Common myeloid progenitor, CD34-positive (primary cell): ENCODE results near the gene RAPGEF5.

Experiments
- CTCF ChIA-PET: fragments of 350-600 bp; sonication (Branson Sonifier 250); formaldehyde crosslinking; loops from one replicate; lab custom pipeline; 2021; ENCODE audit warnings: antibody characterized with exemption; lab: Charles Lee
- POLR2A ChIA-PET: fragments of 350-600 bp; sonication (Branson Sonifier 250); formaldehyde crosslinking; loops from one replicate; lab custom pipeline; 2021; ENCODE audit warnings: antibody characterized with exemption; lab: Charles Lee
- DNase-seq, 3 donors: peaks; one replicate each; pipeline versions ENCODE4 v3.0.0 to v3.0.0-alpha.2; 2013
- H3K27ac ChIP-seq, 2 experiments: 1 replicate in 1 of 2; 2 replicates in 1 of 2; pipeline ENCODE4 v1.7.0; 2013; ENCODE audit warnings: inconsistent platforms in 2 of 2, low read length in 2 of 2, mild to moderate bottlenecking in 2 of 2, low read depth in 1 of 2, moderate library complexity in 1 of 2; ENCODE audit not compliant: severe bottlenecking in 2 of 2, insufficient read depth in 1 of 2, poor library complexity in 1 of 2
- H3K27me3 ChIP-seq, 5 experiments: replicated peaks in 2 of 5; 1 replicate in 3 of 5; 2 replicates in 2 of 5; pipeline versions ENCODE4 v1.6.1 to v1.7.0; 2013; ENCODE audit warnings: low read length in 4 of 5, mild to moderate bottlenecking in 2 of 5, moderate library complexity in 2 of 5, inconsistent platforms in 1 of 5; ENCODE audit not compliant: insufficient read depth in 5 of 5, control insufficient read depth in 4 of 5
- H3K36me3 ChIP-seq, 4 experiments: 1 replicate in 2 of 4; 2 replicates in 2 of 4; pipeline versions ENCODE4 v1.6.1 to v1.7.0; 2013; ENCODE audit warnings: low read length in 3 of 4, control low read depth in 1 of 4, mild to moderate bottlenecking in 1 of 4; ENCODE audit not compliant: control insufficient read depth in 4 of 4, insufficient read depth in 4 of 4
- H3K4me1 ChIP-seq, 4 experiments: 1 replicate in 3 of 4; 2 replicates in 1 of 4; pipeline versions ENCODE4 v1.6.1 to v1.7.1; 2013; ENCODE audit warnings: low read length in 3 of 4, mild to moderate bottlenecking in 3 of 4, control low read depth in 1 of 4, inconsistent platforms in 1 of 4, moderate library complexity in 1 of 4; ENCODE audit not compliant: control insufficient read depth in 4 of 4, insufficient read depth in 4 of 4; ENCODE audit errors: control extremely low read depth in 1 of 4
- H3K4me3 ChIP-seq, 7 experiments: 1 replicate in 4 of 7; 2 replicates in 3 of 7; pipeline versions ENCODE4 v1.5.1 to v1.7.0; 2013; ENCODE audit warnings: mild to moderate bottlenecking in 7 of 7, low read length in 6 of 7, moderate library complexity in 6 of 7, inconsistent platforms in 2 of 7, low read depth in 2 of 7, control low read depth in 1 of 7; ENCODE audit not compliant: insufficient read depth in 4 of 7, control insufficient read depth in 1 of 7; ENCODE audit errors: extremely low read depth in 1 of 7
- H3K9me3 ChIP-seq, 5 experiments: 1 replicate in 4 of 5; 2 replicates in 1 of 5; pipeline versions ENCODE4 v1.6.1 to v1.7.1; 2013; ENCODE audit warnings: low read length in 4 of 5, mild to moderate bottlenecking in 2 of 5, inconsistent platforms in 1 of 5, low read depth in 1 of 5, moderate library complexity in 1 of 5; ENCODE audit not compliant: control insufficient read depth in 4 of 5, insufficient read depth in 2 of 5; ENCODE audit errors: control extremely low read depth in 1 of 5
- WGBS: methylation state at CpG from one replicate; pipeline ENCODE4 v1.1.5; 2013; ENCODE audit not compliant: insufficient coverage; 5-methylcytosine and 5-hydroxymethylcytosine counted together

Gene RAPGEF5

GRCh38 chr7:22219739-22220493 is 137.0 kb downstream of the RAPGEF5 start:
- WGBS, result 89% methylated on average over 7 of the region's 10 CpGs
- Histone ChIP-seq H3K4me1 (peaks cover 0 to 2% (median 0%) of the 10 kb centered on the region in 4 experiments), H3K36me3 (peaks cover 0 to 3% (median 0%) of the 10 kb centered on the region in 4 experiments), H3K4me3 (no peak overlapping the region), H3K9me3 (no peaks in the 10 kb centered on the region), H3K27me3 (peaks cover 0 to 2% (median 0%) of the 10 kb centered on the region in 5 experiments), H3K27ac (no peak overlapping the region)
- CTCF ChIA-PET, result interaction anchor here (1.5 kb wide), 1 partner anchor 8 kb away, joined by 3 read pairs; no protein-coding TSS in a partner anchor
- no peak for DNase-seq
- POLR2A ChIA-PET, result no interaction called here

- Histone ChIP-seq H3K9me3 (no peaks in the 10 kb centered on the region), H3K4me1 (peaks cover 0 to 4% (median under 1%) of the 10 kb centered on the region in 4 experiments), H3K27me3 (peaks cover 0 to 2% (median 0%) of the 10 kb centered on the region in 5 experiments), H3K27ac (no peak overlapping the region), H3K36me3 (peaks cover 0 to 3% (median 0%) of the 10 kb centered on the region in 4 experiments), H3K4me3 (no peak overlapping the region)
- ChIA-PET POLR2A (no interaction called here), CTCF (interaction anchor here (1.5 kb wide), 1 partner anchor 7 kb away, joined by 3 read pairs; no protein-coding TSS in a partner anchor)
- WGBS, result 96% methylated on average over 4 of the region's 4 CpGs
- no peak for DNase-seq
Measured at GRCh38 chr7:22219036-22219435, 137.9 kb downstream of the RAPGEF5 start.

GRCh38 chr7:22216832-22217475 is 140.0 kb downstream of the RAPGEF5 start:
- ChIA-PET CTCF (interaction anchor here (0.6 kb wide), 1 partner anchor 34 kb away, joined by 3 read pairs; no protein-coding TSS in a partner anchor), POLR2A (no interaction called here)
- Histone ChIP-seq H3K36me3 (peaks cover 0 to 3% (median 0%) of the 10 kb centered on the region in 4 experiments), H3K4me3 (no peak overlapping the region), H3K4me1 (peaks cover 0 to 5% (median 2%) of the 10 kb centered on the region in 4 experiments), H3K27ac (no peak overlapping the region), H3K27me3 (peaks cover 0 to 2% (median 0%) of the 10 kb centered on the region in 5 experiments), H3K9me3 (no peaks in the 10 kb centered on the region)
- WGBS, result 72% methylated on average over 4 of the region's 4 CpGs
- DNase-seq, result no peak

- POLR2A ChIA-PET, result no interaction called here
Measured at GRCh38 chr7:22216309-22216708, 140.6 kb downstream of the RAPGEF5 start.

GRCh38 chr7:22214000-22214399 is 143.0 kb downstream of the RAPGEF5 start:
- CTCF ChIA-PET, result no interaction called here
- H3K9me3 ChIP-seq, result no peaks in the 10 kb centered on the region
- H3K4me3 ChIP-seq, result no peak overlapping the region
- DNase-seq, result peak in 2 of 3 donors; percentile 10 to 12
- no CpG with 5 or more reads among the region's 3 CpGs for WGBS
- peaks cover 0 to 5% (median 2%) of the 10 kb centered on the region in 4 experiments for H3K4me1 ChIP-seq
- no peak overlapping the region for H3K27ac ChIP-seq
- POLR2A ChIA-PET, result no interaction called here
- peaks cover 0 to under 1% (median 0%) of the 10 kb centered on the region in 5 experiments for H3K27me3 ChIP-seq
- H3K36me3 ChIP-seq, result peaks cover 0 to 3% (median 0%) of the 10 kb centered on the region in 4 experiments

More at GRCh38 chr7:22216309-22216708, 140.6 kb downstream of the RAPGEF5 start:
- DNase-seq, result no peak
- 100% methylated on average over 1 of the region's 1 CpG for WGBS
- Histone ChIP-seq H3K27ac (no peak overlapping the region), H3K27me3 (peaks cover 0 to 2% (median 0%) of the 10 kb centered on the region in 5 experiments), H3K4me3 (no peak overlapping the region), H3K9me3 (no peaks in the 10 kb centered on the region), H3K4me1 (peaks cover 0 to 5% (median 2%) of the 10 kb centered on the region in 4 experiments), H3K36me3 (peaks cover 0 to 3% (median 0%) of the 10 kb centered on the region in 4 experiments)
- CTCF ChIA-PET, result no interaction called here

- Histone ChIP-seq H3K4me3 (no peak overlapping the region), H3K27me3 (no peaks in the 10 kb centered on the region), H3K4me1 (peaks cover 0 to 5% (median 2%) of the 10 kb centered on the region in 4 experiments), H3K9me3 (no peaks in the 10 kb centered on the region), H3K36me3 (no peaks in the 10 kb centered on the region), H3K27ac (no peak overlapping the region)
- no peak for DNase-seq
- ChIA-PET POLR2A (no interaction called here), CTCF (no interaction called here)
- WGBS, result 80% methylated on average over 1 of the region's 2 CpGs
Measured at GRCh38 chr7:22213081-22213480, 143.9 kb downstream of the RAPGEF5 start.
